CD14-positive monocyte (primary cell): ENCODE data around the gene SLC35D2. TPM values are rescaled to one million over a fixed set of nuclear protein-coding genes. Genes with fewer than 3 reads are reported as not detected.
"Not testable (repeated sequence)": the region's sequence is repeated elsewhere in the genome, so short reads cannot be mapped to it uniquely, and the experiment has no call there.

Experiments used
- DNase-seq, 3 donors: peaks; one replicate each; pipeline ENCODE4 v3.0.0-alpha.2; 2011 to 2022
- H2AFZ ChIP-seq: 2 replicates; pipeline ENCODE4 v1.6.0; 2012; ENCODE audit warnings: mild to moderate bottlenecking, low read depth, low read length, inconsistent platforms; ENCODE audit not compliant: insufficient read depth, poor library complexity, severe bottlenecking
- H3K27ac ChIP-seq, 2 donors: 1 replicate in 1 of 2; 2 replicates in 1 of 2; pipeline ENCODE4 v1.5.1; 2012 to 2013; ENCODE audit warnings: low read length in 2 of 2, control low read depth in 1 of 2, inconsistent platforms in 1 of 2, low read depth in 1 of 2, mild to moderate bottlenecking in 1 of 2
- H3K27me3 ChIP-seq, 2 donors: one replicate each; pipeline versions ENCODE4 v1.6.0 to v1.6.1; 2011 to 2013; ENCODE audit warnings: low read length in 2 of 2; ENCODE audit not compliant: control insufficient read depth in 2 of 2, insufficient read depth in 2 of 2
- H3K36me3 ChIP-seq, 2 donors: replicated peaks in 1 of 2; 1 replicate in 1 of 2; 2 replicates in 1 of 2; pipeline versions ENCODE4 v1.5.1 to v1.6.1; 2012 to 2013; ENCODE audit warnings: low read length in 2 of 2, control low read depth in 1 of 2, inconsistent platforms in 1 of 2, mild to moderate bottlenecking in 1 of 2; ENCODE audit not compliant: insufficient read depth in 2 of 2, control insufficient read depth in 1 of 2
- H3K4me1 ChIP-seq, 2 donors: 1 replicate in 1 of 2; 2 replicates in 1 of 2; pipeline versions ENCODE4 v1.5.1 to v1.6.1; 2012 to 2013; ENCODE audit warnings: low read length in 2 of 2, control low read depth in 1 of 2, inconsistent platforms in 1 of 2, mild to moderate bottlenecking in 1 of 2, moderate library complexity in 1 of 2; ENCODE audit not compliant: insufficient read depth in 2 of 2, control insufficient read depth in 1 of 2
- H3K4me2 ChIP-seq: replicated peaks from 2 replicates; pipeline ENCODE3; 2012; ENCODE audit warnings: low read length, moderate library complexity, mild to moderate bottlenecking; ENCODE audit not compliant: poor library complexity, severe bottlenecking; ENCODE audit errors: extremely low read depth
- H3K4me3 ChIP-seq, 3 experiments: fragments of 200-600 bp in 1 of 3; sonication (generic) in 1 of 3; replicated peaks in 1 of 3; 1 replicate in 2 of 3; 2 replicates in 1 of 3; pipeline ENCODE4 v1.5.1; 2011 to 2013; ENCODE audit warnings: low read length in 3 of 3, mild to moderate bottlenecking in 3 of 3, control low read depth in 2 of 3, low read depth in 2 of 3, inconsistent platforms in 1 of 3, moderate library complexity in 1 of 3
- H3K79me2 ChIP-seq: 2 replicates; pipeline ENCODE4 v1.6.0; 2012; ENCODE audit warnings: mild to moderate bottlenecking, control low read depth, inconsistent platforms, low read length, moderate library complexity; ENCODE audit not compliant: insufficient read depth
- H3K9ac ChIP-seq: 2 replicates; pipeline ENCODE4 v1.6.0; 2017; ENCODE audit warnings: low read length, mild to moderate bottlenecking; ENCODE audit not compliant: insufficient read depth, poor library complexity, severe bottlenecking
- H3K9me3 ChIP-seq, 2 donors: replicated peaks in 1 of 2; 1 replicate in 1 of 2; 2 replicates in 1 of 2; pipeline versions ENCODE4 v1.5.1 to v1.6.1; 2012 to 2013; ENCODE audit warnings: low read length in 2 of 2, control low read depth in 1 of 2; ENCODE audit not compliant: control insufficient read depth in 1 of 2, insufficient read depth in 1 of 2
- H4K20me1 ChIP-seq: 2 replicates; pipeline ENCODE4 v1.6.0; 2012; ENCODE audit warnings: mild to moderate bottlenecking, low read length, control low read depth, moderate library complexity; ENCODE audit not compliant: insufficient read depth
- H3K27ac Mint-ChIP-seq, 7 donors: one replicate each; pipeline ENCODE4 v1.8.0; 2020; ENCODE audit warnings: mild to moderate bottlenecking in 7 of 7, mixed read lengths in 7 of 7, moderate library complexity in 6 of 7, inconsistent platforms in 2 of 7
- H3K27me3 Mint-ChIP-seq, 3 donors: one replicate each; pipeline ENCODE4 v1.8.0; 2021 to 2022; ENCODE audit warnings: low read depth in 3 of 3, mild to moderate bottlenecking in 3 of 3, mixed read lengths in 3 of 3, moderate library complexity in 3 of 3, inconsistent platforms in 1 of 3
- H3K36me3 Mint-ChIP-seq, 2 donors: one replicate each; pipeline ENCODE4 v1.8.0; 2020; ENCODE audit warnings: mixed read lengths in 2 of 2, inconsistent platforms in 1 of 2, mild to moderate bottlenecking in 1 of 2
- H3K4me1 Mint-ChIP-seq: one replicate; pipeline ENCODE4 v1.8.0; 2020; ENCODE audit warnings: mild to moderate bottlenecking, mixed read lengths
- H3K4me3 Mint-ChIP-seq, 2 donors: one replicate each; pipeline ENCODE4 v1.8.0; 2020; ENCODE audit warnings: mild to moderate bottlenecking in 2 of 2, mixed read lengths in 2 of 2, moderate library complexity in 1 of 2
- H3K9me3 Mint-ChIP-seq, 7 donors: one replicate each; pipeline ENCODE4 v1.8.0; 2020 to 2022; ENCODE audit warnings: mixed read lengths in 7 of 7, mild to moderate bottlenecking in 6 of 7, moderate library complexity in 6 of 7, inconsistent platforms in 2 of 7
- CTCF ChIP-seq: fragments of 200-600 bp; IDR thresholded peaks from one replicate; pipeline ENCODE4 v1.8.0; 2022; ENCODE audit warnings: antibody characterized with exemption, mild to moderate bottlenecking
- WGBS: methylation state at CpG from one replicate; pipeline ENCODE4 v1.1.5; 2013; ENCODE audit warnings: missing lambda C conversion rate; ENCODE audit not compliant: insufficient coverage; 5-methylcytosine and 5-hydroxymethylcytosine counted together
- intact Hi-C, 2 donors: fragments of 100-400 bp; cut with micrococcal nuclease; formaldehyde crosslinking; loops; one replicate each; pipeline versions ENCODE4 v1.15.0 to v1.15.1; 2023
- polyA plus RNA-seq, 3 donors: library from polyadenylated mRNA; depleted of rRNA in 1 of 3; unstranded in 2 of 3; stranded (reverse) in 1 of 3; fragments of 300-500 nt in 2 of 3; fragments of >200 nt in 1 of 3; fragmentation: Illumina TruSeq in 2 of 3; gene quantifications; 1 replicate in 2 of 3; 2 replicates in 1 of 3; pipeline ENCODE4 v1.2.3, GENCODE V29; 2012 to 2021

The SLC35D2 gene
- polyA plus RNA-seq, 3 donors, result 14.8 to 27.4 (median 20.0) TPM

- no peak for TF ChIP-seq CTCF
- Mint-ChIP-seq H3K27me3 (peaks cover 0 to 2% (median 0%) of the 10 kb centered on the region in 3 donors), H3K27ac (no peak overlapping the region), H3K4me3 (no peak overlapping the region), H3K9me3 (no peaks in the 10 kb centered on the region), H3K4me1 (no peaks in the 10 kb centered on the region), H3K36me3 (peaks cover 9 to 15% of the 10 kb centered on the region in 2 donors)
- peaks cover 0 to 14% of the 10 kb centered on the region in 2 donors for H3K36me3 ChIP-seq
- H3K9ac ChIP-seq, result no peak overlapping the region
- no peak overlapping the region for H3K27ac ChIP-seq
- no peaks in the 10 kb centered on the region for H3K27me3 ChIP-seq
- no CpG with 5 or more reads among the region's 1 CpG for WGBS
- no peak overlapping the region for H3K4me3 ChIP-seq
- no peak overlapping the region for H3K4me2 ChIP-seq
- H4K20me1 ChIP-seq, result no peaks in the 10 kb centered on the region
- intact Hi-C loops, result no loop called here
- H3K9me3 ChIP-seq, result no peaks in the 10 kb centered on the region
- H3K4me1 ChIP-seq, result no peaks in the 10 kb centered on the region
- H3K79me2 ChIP-seq, result no peaks in the 10 kb centered on the region
- no peak overlapping the region for H2AFZ ChIP-seq
- DNase-seq, result no peak
Measured at GRCh38 chr9:96367943-96368342, 15.6 kb downstream of the SLC35D2 start.

- no peak overlapping the region for H3K4me3 ChIP-seq
- H3K36me3 Mint-ChIP-seq, result peaks cover 31% of the 10 kb centered on the region in 2 donors
Measured at GRCh38 chr9:96363175-96363967, 20.1 kb downstream of the SLC35D2 start.

DNA sequence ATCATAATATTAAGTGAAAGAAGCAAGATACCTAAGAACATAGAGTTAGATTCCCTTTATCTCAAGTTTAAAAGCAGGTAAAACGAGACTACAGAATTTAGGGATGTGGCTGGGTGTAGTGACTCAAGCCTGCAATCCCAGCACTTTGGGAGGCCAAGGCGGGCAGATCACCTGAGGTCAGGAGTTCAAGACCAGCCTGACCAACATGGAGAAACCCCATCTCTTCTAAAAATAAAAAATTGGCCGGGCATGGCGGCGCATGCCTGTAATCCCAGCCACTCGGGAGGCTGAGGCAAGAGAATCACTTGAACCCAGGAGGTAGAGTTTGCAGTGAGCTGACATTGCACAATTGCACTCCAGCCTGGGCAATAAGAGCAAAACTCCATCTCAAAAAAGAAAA is 21.4 kb downstream of the SLC35D2 start:
- DNase-seq, H4K20me1 ChIP-seq, H3K4me3 Mint-ChIP-seq, H2AFZ ChIP-seq, H3K4me1 ChIP-seq, H3K4me3 ChIP-seq, H3K27me3 ChIP-seq, H3K9me3 Mint-ChIP-seq, H3K27ac Mint-ChIP-seq, H3K79me2 ChIP-seq, H3K4me1 Mint-ChIP-seq, H3K4me2 ChIP-seq, H3K27ac ChIP-seq, intact Hi-C loops, H3K27me3 Mint-ChIP-seq, H3K9me3 ChIP-seq, H3K9ac ChIP-seq: not testable (repeated sequence)
- WGBS, result 89% methylated on average over 4 of the region's 6 CpGs
- H3K36me3 Mint-ChIP-seq, result peaks cover 33 to 34% of the 10 kb centered on the region in 2 donors
- H3K36me3 ChIP-seq, result peaks cover 0 to 26% of the 10 kb centered on the region in 2 donors

More at GRCh38 chr9:96363175-96363967, 20.1 kb downstream of the SLC35D2 start:
- H3K4me3 Mint-ChIP-seq, result no peak overlapping the region
- no peak for TF ChIP-seq CTCF
- Histone ChIP-seq H3K27ac (no peak overlapping the region), H3K36me3 (peaks cover 0 to 26% of the 10 kb centered on the region in 2 donors), H3K4me1 (no peaks in the 10 kb centered on the region), H4K20me1 (no peaks in the 10 kb centered on the region), H3K79me2 (no peaks in the 10 kb centered on the region), H2AFZ (no peak overlapping the region), H3K4me2 (no peak overlapping the region), H3K9me3 (no peaks in the 10 kb centered on the region), H3K9ac (no peak overlapping the region), H3K27me3 (no peaks in the 10 kb centered on the region)
- 100% methylated on average over 3 of the region's 9 CpGs for WGBS
- intact Hi-C loops, result no loop called here
- H3K9me3 Mint-ChIP-seq, result no peaks in the 10 kb centered on the region
- peak overlapping the region in 1 of 7 donors; percentile 3 for H3K27ac Mint-ChIP-seq
- H3K27me3 Mint-ChIP-seq, result no peaks in the 10 kb centered on the region
- peaks cover 3% of the 10 kb centered on the region for H3K4me1 Mint-ChIP-seq
- no peak for DNase-seq
